ENCODE measurements around the gene CDC42EP5.

Gene CDC42EP5

GRCh38 chr19:54482889-54483288, 9.8 kb upstream of the CDC42EP5 start:
- Histone ChIP-seq H3K23ac (ENCODE audit: low read depth, low read length, poor library complexity) (no peak overlapping the region), H2BK120ac (ENCODE audit: low read depth, low read length) (no peak overlapping the region), H3K79me1 (ENCODE audit: low read depth, low read length) (no peaks in the 10 kb centered on the region), H3K9ac (ENCODE audit: low read depth, low read length, poor library complexity) (no peak overlapping the region), H2BK5ac (ENCODE audit: low read length) (no peak overlapping the region), H3K4ac (ENCODE audit: low read length) (no peak overlapping the region), H4K8ac (ENCODE audit: low read depth, low read length) (no peak overlapping the region), H3K18ac (ENCODE audit: low read length) (no peak overlapping the region), H3K4me2 (ENCODE audit: insufficient read depth, low read length, poor library complexity, severe bottlenecking) (no peak overlapping the region), H3K27me3 (ENCODE audit: control insufficient read depth in 3 of 3, insufficient read depth in 3 of 3, low read depth in 1 of 3, low read length in 3 of 3) (peaks cover 0 to 6% (median 0%) of the 10 kb centered on the region in 3 experiments), H2BK15ac (ENCODE audit: low read length) (no peak overlapping the region), H2AK5ac (ENCODE audit: low read depth, low read length) (no peak overlapping the region), H2BK12ac (ENCODE audit: low read length) (no peak overlapping the region), H3K4me1 (ENCODE audit: control insufficient read depth in 2 of 2, insufficient read depth in 1 of 2, low read depth in 1 of 2, low read length in 2 of 2) (no peaks in the 10 kb centered on the region), H4K91ac (ENCODE audit: low read depth, low read length, poor library complexity) (no peak overlapping the region), H2AFZ (ENCODE audit: low read length) (no peak overlapping the region), H3K9me3 (replicated peaks in 1 of 2; ENCODE audit: control insufficient read depth in 2 of 2, insufficient read depth in 1 of 2, low read depth in 1 of 2, low read length in 2 of 2) (no peaks in the 10 kb centered on the region), H3K27ac (replicated peaks; ENCODE audit: low read length) (no peak overlapping the region), H3K36me3 (replicated peaks in 1 of 2; ENCODE audit: control insufficient read depth in 2 of 2, insufficient read depth in 2 of 2, low read length in 2 of 2) (no peaks in the 10 kb centered on the region), H3K4me3 (ENCODE audit: low read length in 2 of 2) (no peak overlapping the region), H3K14ac (ENCODE audit: low read length) (no peak overlapping the region)
- no CpG with 5 or more reads among the region's 3 CpGs for WGBS, 2 donors (ENCODE audit: extremely low coverage in 2 of 2, insufficient read length in 2 of 2, insufficient replicate concordance in 1 of 2)
- DNase-seq (ENCODE audit: low spot score), result no peak

GRCh38 chr19:54481326-54481930, 8.3 kb upstream of the CDC42EP5 start:
- H3K23ac ChIP-seq (ENCODE audit: low read depth, low read length, poor library complexity), result no peak overlapping the region
- H3K27me3 ChIP-seq (ENCODE audit: control insufficient read depth in 3 of 3, insufficient read depth in 3 of 3, low read depth in 1 of 3, low read length in 3 of 3), result peaks cover 0 to 6% (median 0%) of the 10 kb centered on the region in 3 experiments
- H2AFZ ChIP-seq (ENCODE audit: low read length), result no peak overlapping the region
- no peak overlapping the region for H4K8ac ChIP-seq (ENCODE audit: low read depth, low read length)
- no peak overlapping the region for H2BK120ac ChIP-seq (ENCODE audit: low read depth, low read length)
- no peaks in the 10 kb centered on the region for H3K36me3 ChIP-seq (replicated peaks in 1 of 2; ENCODE audit: control insufficient read depth in 2 of 2, insufficient read depth in 2 of 2, low read length in 2 of 2)
- H4K91ac ChIP-seq (ENCODE audit: low read depth, low read length, poor library complexity), result no peak overlapping the region
- no peak overlapping the region for H3K4me2 ChIP-seq (ENCODE audit: insufficient read depth, low read length, poor library complexity, severe bottlenecking)
- H3K4me1 ChIP-seq (ENCODE audit: control insufficient read depth in 2 of 2, insufficient read depth in 1 of 2, low read depth in 1 of 2, low read length in 2 of 2), result no peaks in the 10 kb centered on the region
- H3K18ac ChIP-seq (ENCODE audit: low read length), result no peak overlapping the region
- H3K27ac ChIP-seq (replicated peaks; ENCODE audit: low read length), result no peak overlapping the region
- no peak overlapping the region for H2BK12ac ChIP-seq (ENCODE audit: low read length)
- no peaks in the 10 kb centered on the region for H3K9me3 ChIP-seq (replicated peaks in 1 of 2; ENCODE audit: control insufficient read depth in 2 of 2, insufficient read depth in 1 of 2, low read depth in 1 of 2, low read length in 2 of 2)
- no peak overlapping the region for H2AK5ac ChIP-seq (ENCODE audit: low read depth, low read length)
- no peak overlapping the region for H3K4me3 ChIP-seq (ENCODE audit: low read length in 2 of 2)
- WGBS, 2 donors (ENCODE audit: extremely low coverage in 2 of 2, insufficient read length in 2 of 2, insufficient replicate concordance in 1 of 2), result no CpG with 5 or more reads among the region's 16 CpGs
- H3K9ac ChIP-seq (ENCODE audit: low read depth, low read length, poor library complexity), result no peak overlapping the region
- H3K79me1 ChIP-seq (ENCODE audit: low read depth, low read length), result no peaks in the 10 kb centered on the region
- peak; percentile 81 for DNase-seq (ENCODE audit: low spot score)
- no peak overlapping the region for H3K14ac ChIP-seq (ENCODE audit: low read length)
- no peak overlapping the region for H3K4ac ChIP-seq (ENCODE audit: low read length)
- no peak overlapping the region for H2BK5ac ChIP-seq (ENCODE audit: low read length)
- no peak overlapping the region for H2BK15ac ChIP-seq (ENCODE audit: low read length)

GRCh38 chr19:54480051-54480450, 7.0 kb upstream of the CDC42EP5 start:
- Histone ChIP-seq H3K27me3 (ENCODE audit: control insufficient read depth in 3 of 3, insufficient read depth in 3 of 3, low read depth in 1 of 3, low read length in 3 of 3) (peaks cover 0 to 6% (median 0%) of the 10 kb centered on the region in 3 experiments), H3K4me2 (ENCODE audit: insufficient read depth, low read length, poor library complexity, severe bottlenecking) (no peak overlapping the region), H3K9me3 (replicated peaks in 1 of 2; ENCODE audit: control insufficient read depth in 2 of 2, insufficient read depth in 1 of 2, low read depth in 1 of 2, low read length in 2 of 2) (no peaks in the 10 kb centered on the region), H2AK5ac (ENCODE audit: low read depth, low read length) (no peak overlapping the region), H2BK5ac (ENCODE audit: low read length) (no peak overlapping the region), H3K27ac (replicated peaks; ENCODE audit: low read length) (no peak overlapping the region), H2BK12ac (ENCODE audit: low read length) (no peak overlapping the region), H3K18ac (ENCODE audit: low read length) (no peak overlapping the region), H3K23ac (ENCODE audit: low read depth, low read length, poor library complexity) (no peak overlapping the region), H3K4me3 (ENCODE audit: low read length in 2 of 2) (no peak overlapping the region), H3K36me3 (replicated peaks in 1 of 2; ENCODE audit: control insufficient read depth in 2 of 2, insufficient read depth in 2 of 2, low read length in 2 of 2) (no peaks in the 10 kb centered on the region), H2BK120ac (ENCODE audit: low read depth, low read length) (no peak overlapping the region), H3K4me1 (ENCODE audit: control insufficient read depth in 2 of 2, insufficient read depth in 1 of 2, low read depth in 1 of 2, low read length in 2 of 2) (no peaks in the 10 kb centered on the region), H2AFZ (ENCODE audit: low read length) (no peak overlapping the region), H2BK15ac (ENCODE audit: low read length) (no peak overlapping the region), H3K14ac (ENCODE audit: low read length) (no peak overlapping the region), H3K79me1 (ENCODE audit: low read depth, low read length) (no peaks in the 10 kb centered on the region), H4K91ac (ENCODE audit: low read depth, low read length, poor library complexity) (no peak overlapping the region), H3K4ac (ENCODE audit: low read length) (no peak overlapping the region), H3K9ac (ENCODE audit: low read depth, low read length, poor library complexity) (no peak overlapping the region), H4K8ac (ENCODE audit: low read depth, low read length) (no peak overlapping the region)
- DNase-seq (ENCODE audit: low spot score), result no peak
- WGBS, 2 donors (ENCODE audit: extremely low coverage in 2 of 2, insufficient read length in 2 of 2, insufficient replicate concordance in 1 of 2), result 100% methylated on average over 1 of the region's 2 CpGs

GRCh38 chr19:54478677-54479266, 5.7 kb upstream of the CDC42EP5 start:
- Histone ChIP-seq H3K14ac (ENCODE audit: low read length) (no peak overlapping the region), H2AFZ (ENCODE audit: low read length) (no peak overlapping the region), H3K9me3 (replicated peaks in 1 of 2; ENCODE audit: control insufficient read depth in 2 of 2, insufficient read depth in 1 of 2, low read depth in 1 of 2, low read length in 2 of 2) (no peaks in the 10 kb centered on the region), H3K27me3 (ENCODE audit: control insufficient read depth in 3 of 3, insufficient read depth in 3 of 3, low read depth in 1 of 3, low read length in 3 of 3) (no peaks in the 10 kb centered on the region), H4K8ac (ENCODE audit: low read depth, low read length) (no peak overlapping the region), H3K79me1 (ENCODE audit: low read depth, low read length) (no peaks in the 10 kb centered on the region), H4K91ac (ENCODE audit: low read depth, low read length, poor library complexity) (no peak overlapping the region), H3K27ac (replicated peaks; ENCODE audit: low read length) (no peak overlapping the region), H3K4ac (ENCODE audit: low read length) (no peak overlapping the region), H3K4me2 (ENCODE audit: insufficient read depth, low read length, poor library complexity, severe bottlenecking) (no peak overlapping the region), H3K23ac (ENCODE audit: low read depth, low read length, poor library complexity) (no peak overlapping the region), H3K4me3 (ENCODE audit: low read length in 2 of 2) (no peak overlapping the region), H2BK15ac (ENCODE audit: low read length) (no peak overlapping the region), H3K4me1 (ENCODE audit: control insufficient read depth in 2 of 2, insufficient read depth in 1 of 2, low read depth in 1 of 2, low read length in 2 of 2) (peaks cover under 1% of the 10 kb centered on the region in 2 donors), H3K9ac (ENCODE audit: low read depth, low read length, poor library complexity) (no peak overlapping the region), H2AK5ac (ENCODE audit: low read depth, low read length) (no peak overlapping the region), H2BK12ac (ENCODE audit: low read length) (no peak overlapping the region), H2BK120ac (ENCODE audit: low read depth, low read length) (no peak overlapping the region), H3K18ac (ENCODE audit: low read length) (no peak overlapping the region), H3K36me3 (replicated peaks in 1 of 2; ENCODE audit: control insufficient read depth in 2 of 2, insufficient read depth in 2 of 2, low read length in 2 of 2) (no peaks in the 10 kb centered on the region), H2BK5ac (ENCODE audit: low read length) (no peak overlapping the region)
- WGBS, 2 donors (ENCODE audit: extremely low coverage in 2 of 2, insufficient read length in 2 of 2, insufficient replicate concordance in 1 of 2), result no CpG with 5 or more reads among the region's 10 CpGs
- DNase-seq (ENCODE audit: low spot score), result peak; percentile 83

Measured in neuronal stem cell (in vitro differentiated cells).